Measurements from ENCODE around the gene ALKBH4.
"Not testable (repeated sequence)": the region's sequence is repeated elsewhere in the genome, so short reads cannot be mapped to it uniquely, and the experiment has no call there.

Gene ALKBH4

GRCh38 chr7:102468478-102469350 is 4.1 kb upstream of the ALKBH4 start:
- Mint-ChIP-seq H3K4me3 (no peak overlapping the region), H3K27me3 (no peaks in the 10 kb centered on the region), H3K36me3 (no peaks in the 10 kb centered on the region), H3K9me3 (ENCODE audit: low read depth) (no peaks in the 10 kb centered on the region), H3K4me1 (ENCODE audit: low read depth) (peaks cover 14% of the 10 kb centered on the region), H3K27ac (no peak overlapping the region)

DNA sequence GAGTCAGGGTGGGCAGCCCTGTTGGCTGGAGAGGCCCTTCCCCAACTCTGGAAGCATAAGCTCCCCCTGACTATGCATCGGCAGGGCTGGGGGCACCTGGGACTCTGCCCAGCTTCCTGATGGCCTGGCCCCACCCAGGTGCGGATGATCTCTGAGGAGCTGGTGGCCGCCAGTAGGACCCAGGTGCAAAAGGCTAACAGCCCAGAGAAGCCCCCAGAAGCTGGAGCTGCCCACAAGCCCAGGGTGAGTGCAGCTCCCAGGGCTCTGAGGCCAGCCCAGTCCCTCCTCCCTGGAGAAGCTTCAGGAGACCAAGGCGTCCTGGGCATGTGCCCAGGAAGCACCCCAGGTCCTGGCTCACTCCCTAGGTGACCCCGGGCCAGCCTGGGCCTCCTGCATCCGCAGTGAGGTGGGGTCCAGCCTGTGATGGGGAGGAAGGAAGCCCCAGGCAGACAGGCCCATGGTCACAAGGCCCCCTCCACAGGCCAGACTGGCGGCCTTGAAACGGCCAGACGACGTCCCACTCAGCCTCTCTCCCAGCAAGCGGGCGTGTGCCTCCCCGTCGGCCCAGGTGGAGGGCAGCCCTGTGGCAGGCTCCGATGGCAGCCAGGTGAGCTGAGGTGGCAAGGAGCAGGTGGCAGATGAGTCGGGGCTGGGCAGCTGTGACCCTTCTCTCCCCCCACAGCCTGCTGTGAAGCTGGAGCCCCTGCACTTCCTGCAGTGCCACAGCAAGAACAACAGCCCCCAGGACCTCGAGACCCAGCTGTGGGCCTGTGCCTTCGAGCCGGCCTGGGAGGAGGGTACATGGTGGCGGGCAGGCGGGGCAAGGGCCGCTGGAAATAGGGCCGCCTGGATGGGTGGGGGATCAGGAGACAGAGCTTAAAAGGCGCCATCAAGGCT is 3.2 kb upstream of the ALKBH4 start:
- Mint-ChIP-seq H3K4me1 (ENCODE audit: low read depth) (peaks cover 17% of the 10 kb centered on the region), H3K27ac (no peak overlapping the region), H3K36me3 (no peaks in the 10 kb centered on the region), H3K4me3 (no peak overlapping the region), H3K9me3 (ENCODE audit: low read depth) (no peaks in the 10 kb centered on the region), H3K27me3 (no peaks in the 10 kb centered on the region)

DNA sequence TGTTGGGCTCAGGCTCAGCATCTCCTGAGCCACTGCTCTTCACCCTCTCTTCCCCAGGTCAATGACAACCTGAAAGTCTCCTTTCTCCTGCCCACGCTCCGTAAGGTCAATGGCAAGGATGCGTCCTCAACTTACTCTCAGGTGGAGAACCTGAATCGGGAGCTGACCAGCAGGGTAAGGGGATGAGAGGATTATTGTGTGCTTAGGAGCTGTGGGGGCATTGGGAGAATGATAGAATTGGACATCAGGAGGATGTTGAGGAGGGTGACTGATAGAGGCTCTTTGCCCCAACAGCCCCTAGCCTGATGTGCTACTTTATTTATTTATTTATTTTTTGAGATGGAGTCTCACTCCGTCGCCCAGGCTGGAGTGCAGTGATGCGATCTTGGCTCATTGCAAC is 1.4 kb upstream of the ALKBH4 start:
- Mint-ChIP-seq H3K4me3 (peak overlapping the region; percentile 94), H3K27ac (no peak overlapping the region)

DNA sequence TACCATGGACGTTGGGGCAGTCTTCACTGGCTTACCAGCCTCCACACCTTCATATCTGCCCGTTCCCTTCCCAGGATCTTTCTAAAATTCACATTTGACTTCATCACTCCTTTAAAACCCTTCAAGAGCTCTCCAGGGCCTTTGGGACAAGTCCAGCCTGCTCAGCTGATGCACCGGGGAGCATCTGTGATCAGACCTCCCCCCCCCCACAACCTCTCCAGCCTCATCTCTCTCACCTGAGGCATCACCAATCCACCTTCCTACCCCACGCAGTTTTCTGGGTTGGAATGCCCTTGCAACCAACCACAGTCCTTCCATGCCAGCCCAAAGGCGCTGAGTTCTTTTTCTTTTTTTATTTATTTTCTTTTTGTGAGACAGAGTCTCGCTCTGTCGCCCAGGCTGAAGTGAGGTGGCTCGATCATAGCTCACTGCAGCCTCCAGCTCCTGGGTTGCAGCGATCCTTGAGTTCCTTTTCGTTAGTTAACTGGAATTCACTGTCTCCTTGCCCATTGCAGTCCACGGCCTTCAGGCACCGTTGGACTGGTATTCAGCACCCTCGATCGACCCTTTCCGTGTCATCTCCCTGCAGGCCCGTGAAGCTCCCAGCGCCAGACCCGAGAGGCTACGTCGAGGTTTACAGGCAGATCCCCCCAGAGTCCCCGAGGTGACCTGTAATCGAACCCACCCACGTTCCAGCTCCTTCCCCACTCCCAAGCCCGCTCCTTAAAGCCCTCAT is 654 bp downstream of the ALKBH4 start:
- no peaks in the 10 kb centered on the region for H3K9me3 Mint-ChIP-seq (ENCODE audit: low read depth)
- H3K36me3 Mint-ChIP-seq = no peaks in the 10 kb centered on the region
- H3K4me3 Mint-ChIP-seq = peak overlapping the region; percentile 94
- H3K27me3 Mint-ChIP-seq = no peaks in the 10 kb centered on the region
- H3K4me1 Mint-ChIP-seq (ENCODE audit: low read depth) = peaks cover 25% of the 10 kb centered on the region
- H3K27ac Mint-ChIP-seq = peak overlapping the region; percentile 84

More for the DNA sequence above, 1.4 kb upstream of the ALKBH4 start:
- Mint-ChIP-seq H3K27me3 (no peaks in the 10 kb centered on the region), H3K36me3 (no peaks in the 10 kb centered on the region), H3K9me3 (ENCODE audit: low read depth) (no peaks in the 10 kb centered on the region), H3K4me1 (ENCODE audit: low read depth) (peaks cover 21% of the 10 kb centered on the region)

DNA sequence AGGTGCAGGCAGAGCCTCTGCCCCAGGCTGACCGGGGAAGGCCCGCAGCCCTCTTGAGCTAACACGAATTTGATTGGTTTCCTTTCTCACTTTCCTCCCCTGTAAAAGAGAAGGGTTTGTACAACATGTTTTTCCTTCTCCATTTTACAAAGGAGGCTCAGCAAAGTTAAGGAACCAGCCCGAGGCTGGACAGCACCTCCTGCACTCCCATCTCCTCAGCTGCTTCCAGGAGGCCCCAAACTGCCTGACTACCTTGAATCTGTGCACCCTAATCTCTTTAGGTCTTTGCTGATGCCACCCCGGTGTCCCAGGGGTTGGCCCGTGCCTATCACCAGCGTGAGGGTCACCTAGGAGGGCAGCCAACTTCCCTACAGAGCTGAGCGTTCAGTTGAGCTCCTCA is 4.2 kb downstream of the ALKBH4 start:
- Mint-ChIP-seq H3K27me3 (no peaks in the 10 kb centered on the region), H3K9me3 (ENCODE audit: low read depth) (no peaks in the 10 kb centered on the region), H3K27ac (no peak overlapping the region), H3K4me3 (no peak overlapping the region), H3K4me1 (ENCODE audit: low read depth) (peaks cover 17% of the 10 kb centered on the region), H3K36me3 (no peaks in the 10 kb centered on the region)

- no peaks in the 10 kb centered on the region for H3K9me3 Mint-ChIP-seq (ENCODE audit: low read depth)
- H3K4me1 Mint-ChIP-seq (ENCODE audit: low read depth) = peaks cover 17% of the 10 kb centered on the region
- H3K4me3 Mint-ChIP-seq = no peak overlapping the region
- no peak overlapping the region for H3K27ac Mint-ChIP-seq
- no peaks in the 10 kb centered on the region for H3K36me3 Mint-ChIP-seq
- H3K27me3 Mint-ChIP-seq = no peaks in the 10 kb centered on the region
Observed at GRCh38 chr7:102459221-102459844, 5.3 kb downstream of the ALKBH4 start.

GRCh38 chr7:102457352-102457924 is 7.2 kb downstream of the ALKBH4 start:
- no peaks in the 10 kb centered on the region for H3K36me3 Mint-ChIP-seq
- H3K4me1 Mint-ChIP-seq (ENCODE audit: low read depth) = peaks cover 5% of the 10 kb centered on the region
- H3K9me3 Mint-ChIP-seq (ENCODE audit: low read depth) = no peaks in the 10 kb centered on the region

DNA sequence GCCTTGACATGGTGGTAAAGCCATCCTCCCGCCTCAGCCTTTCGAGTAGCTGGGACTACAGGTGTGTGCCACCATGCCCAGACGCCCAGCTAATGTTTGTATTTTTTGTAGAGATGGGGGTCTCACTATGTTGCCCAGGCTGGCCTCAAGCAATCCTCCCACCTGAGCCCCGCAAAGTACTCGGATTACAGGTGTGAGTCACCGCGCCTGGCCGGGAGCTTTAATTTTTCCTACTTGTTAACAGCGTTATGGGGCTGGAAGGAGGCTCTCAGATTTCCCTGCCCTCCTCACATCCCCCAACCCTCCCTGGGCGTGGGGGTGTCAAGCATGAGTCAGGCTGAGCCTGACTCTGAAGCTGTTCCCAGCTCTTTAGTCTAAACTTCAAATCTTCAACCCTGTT is 8.3 kb downstream of the ALKBH4 start:
- no peak overlapping the region for H3K27ac Mint-ChIP-seq
- H3K4me1 Mint-ChIP-seq (ENCODE audit: low read depth) = peaks cover 4% of the 10 kb centered on the region
- H3K27me3 Mint-ChIP-seq = no peaks in the 10 kb centered on the region
- no peak overlapping the region for H3K4me3 Mint-ChIP-seq
- no peaks in the 10 kb centered on the region for H3K9me3 Mint-ChIP-seq (ENCODE audit: low read depth)
- H3K36me3 Mint-ChIP-seq = no peaks in the 10 kb centered on the region

More at GRCh38 chr7:102457352-102457924, 7.2 kb downstream of the ALKBH4 start:
- Mint-ChIP-seq H3K27ac (no peak overlapping the region), H3K4me3 (no peak overlapping the region), H3K27me3 (no peaks in the 10 kb centered on the region)

GRCh38 chr7:102455596-102455995 is 9.1 kb downstream of the ALKBH4 start:
- no peaks in the 10 kb centered on the region for H3K9me3 Mint-ChIP-seq (ENCODE audit: low read depth)
- H3K36me3 Mint-ChIP-seq = no peaks in the 10 kb centered on the region
- no peak overlapping the region for H3K4me3 Mint-ChIP-seq
- H3K27me3 Mint-ChIP-seq = no peaks in the 10 kb centered on the region
- H3K27ac Mint-ChIP-seq = no peak overlapping the region
- peaks cover under 1% of the 10 kb centered on the region for H3K4me1 Mint-ChIP-seq (ENCODE audit: low read depth)

- H3K9me3 Mint-ChIP-seq (ENCODE audit: low read depth); H3K4me1 Mint-ChIP-seq (ENCODE audit: low read depth); H3K27me3 Mint-ChIP-seq; H3K4me3 Mint-ChIP-seq; H3K36me3 Mint-ChIP-seq; H3K27ac Mint-ChIP-seq: not testable (repeated sequence)
Observed at GRCh38 chr7:102454932-102455331, 9.7 kb downstream of the ALKBH4 start.

DNA sequence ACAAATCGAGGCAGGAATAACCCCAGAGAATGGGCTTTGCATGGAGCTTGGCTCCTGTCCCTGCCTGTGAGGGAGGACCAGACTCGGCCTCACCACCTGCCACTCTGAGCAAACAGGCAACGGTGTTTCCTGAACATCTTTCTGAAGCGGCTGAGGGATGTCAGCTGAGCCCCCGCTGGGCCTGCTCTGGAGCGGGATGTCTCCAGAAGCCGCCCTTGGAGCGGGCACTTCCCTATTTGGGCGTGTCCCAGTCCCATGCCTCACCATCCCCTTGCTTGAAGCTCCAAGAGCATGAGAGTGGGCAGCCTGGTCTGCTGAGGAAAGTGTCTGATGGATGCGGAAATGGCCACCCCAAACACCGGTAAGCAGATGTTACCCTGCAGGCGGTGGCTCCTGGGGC is 10.2 kb downstream of the ALKBH4 start:
- no peaks in the 10 kb centered on the region for H3K27me3 Mint-ChIP-seq
- H3K9me3 Mint-ChIP-seq (ENCODE audit: low read depth) = no peaks in the 10 kb centered on the region
- H3K4me1 Mint-ChIP-seq (ENCODE audit: low read depth) = no peaks in the 10 kb centered on the region
- H3K4me3 Mint-ChIP-seq = no peak overlapping the region
- no peaks in the 10 kb centered on the region for H3K36me3 Mint-ChIP-seq
- no peak overlapping the region for H3K27ac Mint-ChIP-seq

- H3K27ac Mint-ChIP-seq = no peak overlapping the region
- no peaks in the 10 kb centered on the region for H3K36me3 Mint-ChIP-seq
- H3K4me3 Mint-ChIP-seq = no peak overlapping the region
- H3K4me1 Mint-ChIP-seq (ENCODE audit: low read depth) = no peaks in the 10 kb centered on the region
- H3K27me3 Mint-ChIP-seq = no peaks in the 10 kb centered on the region
- H3K9me3 Mint-ChIP-seq (ENCODE audit: low read depth) = no peaks in the 10 kb centered on the region
Observed at GRCh38 chr7:102453319-102453718, 11.3 kb downstream of the ALKBH4 start.

DNA sequence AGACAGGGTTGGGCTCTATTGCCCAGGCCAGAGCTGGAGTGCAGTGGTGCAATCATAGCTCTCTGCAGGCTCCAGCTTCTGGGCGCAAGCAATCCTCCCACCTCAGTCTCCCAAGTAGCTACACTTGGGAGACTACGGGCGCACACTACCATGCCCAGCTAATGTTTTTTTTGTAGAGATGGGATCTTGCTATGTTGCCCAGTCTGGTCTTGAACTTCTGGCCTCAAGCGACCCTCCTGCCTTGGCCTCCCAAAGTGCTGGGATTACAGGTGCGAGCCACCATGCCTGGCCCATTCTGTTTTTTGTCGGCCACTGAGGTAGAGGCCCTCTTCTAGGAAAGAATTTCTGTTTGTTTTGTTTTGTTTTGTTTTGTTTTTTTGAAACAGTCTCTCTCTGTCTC is 12.2 kb downstream of the ALKBH4 start:
- Mint-ChIP-seq H3K9me3 (ENCODE audit: low read depth) (no peaks in the 10 kb centered on the region), H3K4me1 (ENCODE audit: low read depth) (no peaks in the 10 kb centered on the region), H3K36me3 (no peaks in the 10 kb centered on the region), H3K27ac (no peak overlapping the region), H3K4me3 (no peak overlapping the region), H3K27me3 (no peaks in the 10 kb centered on the region)

DNA sequence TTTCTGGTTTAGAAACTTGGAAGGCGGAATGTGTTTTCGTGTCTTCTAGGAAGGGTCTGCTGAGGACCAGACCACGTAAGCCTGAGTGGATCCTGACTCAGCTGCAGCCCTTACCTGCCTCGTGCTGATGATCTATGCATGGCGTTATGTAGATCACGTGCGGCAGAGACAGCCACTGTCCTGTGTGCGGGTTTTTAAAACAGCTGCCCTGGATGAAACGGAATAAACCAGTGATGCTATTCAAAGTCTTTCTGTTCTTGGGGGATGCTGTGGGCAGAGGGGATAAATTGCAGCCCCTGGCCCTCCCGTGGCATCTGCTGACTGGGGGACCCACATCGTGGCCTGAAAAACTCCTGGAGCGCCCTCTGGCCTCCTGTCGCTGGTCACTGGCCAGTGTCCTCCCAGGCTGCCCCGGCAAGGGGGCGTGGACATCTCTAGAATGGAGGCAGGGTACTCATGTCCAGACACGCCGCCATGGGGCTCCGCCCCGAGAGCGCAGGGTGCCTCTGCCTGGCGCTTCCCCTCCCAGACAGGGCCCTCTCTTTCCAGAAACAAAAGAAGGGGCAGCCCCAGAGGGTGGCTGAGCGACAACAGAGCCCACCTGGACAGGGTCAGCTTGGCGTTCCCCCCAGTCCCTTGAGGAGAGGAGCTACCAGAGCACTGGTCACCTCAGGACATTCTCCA is 13.2 kb downstream of the ALKBH4 start:
- Mint-ChIP-seq H3K27me3 (no peaks in the 10 kb centered on the region), H3K36me3 (no peaks in the 10 kb centered on the region), H3K27ac (no peak overlapping the region), H3K4me1 (ENCODE audit: low read depth) (no peaks in the 10 kb centered on the region), H3K9me3 (ENCODE audit: low read depth) (no peaks in the 10 kb centered on the region), H3K4me3 (no peak overlapping the region)

Measured in activated naive CD8-positive, alpha-beta T cell (primary cell).